ENCODE measurements around the gene PKNOX2. TPM values are rescaled to one million over a fixed set of nuclear protein-coding genes. Genes with fewer than 3 reads are reported as not detected.

PKNOX2 gene
- total RNA-seq, 1 experiment from 2014 or later = 3.7 TPM

DNA sequence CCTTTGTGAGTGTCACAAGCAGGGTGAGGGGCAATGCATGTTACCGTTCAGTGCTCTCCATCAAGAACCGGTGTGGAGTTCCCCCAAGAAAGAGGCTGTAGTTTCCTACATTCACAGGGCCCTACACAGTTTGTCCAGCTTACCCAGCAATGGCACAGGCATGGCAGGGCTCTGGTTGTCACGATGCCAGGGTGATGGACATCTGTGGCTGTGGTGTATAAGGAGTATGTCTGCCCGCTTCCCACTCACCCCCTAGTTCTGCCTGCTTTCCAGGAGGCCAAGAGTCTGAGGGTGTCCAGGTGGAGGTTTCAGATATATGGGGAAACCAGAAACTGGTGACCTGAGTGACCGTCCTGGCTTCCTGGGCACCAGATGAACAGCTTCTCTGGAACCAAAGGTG, 116.1 kb downstream of the PKNOX2 start:
- TF ChIP-seq NR3C1 (CRISPR knock-in tag; conservative IDR thresholded peaks at IDR 0.05; ENCODE audit: low read depth) = no peak
- TF ChIP-seq JAZF1 (CRISPR knock-in tag; IDR thresholded peaks at IDR 0.05) = no peak
- TF ChIP-seq, protein P1, sequence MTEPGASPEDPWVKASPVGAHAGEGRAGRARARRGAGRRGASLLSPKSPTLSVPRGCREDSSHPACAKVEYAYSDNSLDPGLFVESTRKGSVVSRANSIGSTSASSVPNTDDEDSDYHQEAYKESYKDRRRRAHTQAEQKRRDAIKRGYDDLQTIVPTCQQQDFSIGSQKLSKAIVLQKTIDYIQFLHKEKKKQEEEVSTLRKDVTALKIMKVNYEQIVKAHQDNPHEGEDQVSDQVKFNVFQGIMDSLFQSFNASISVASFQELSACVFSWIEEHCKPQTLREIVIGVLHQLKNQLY (CRISPR knock-in tag; IDR thresholded peaks at IDR 0.05) = no peak
- TF ChIP-seq FOXJ3 (CRISPR knock-in tag; IDR thresholded peaks at IDR 0.05; ENCODE audit: borderline replicate concordance) = no peak
- ChIA-PET POLR2A (no interaction called here), CTCF (interaction anchor here (1.0 to 2.4 kb wide), 5 partner anchors 23 to 143 kb away, joined by 3 to 5 read pairs (median 3); no protein-coding TSS in a partner anchor)

DNA sequence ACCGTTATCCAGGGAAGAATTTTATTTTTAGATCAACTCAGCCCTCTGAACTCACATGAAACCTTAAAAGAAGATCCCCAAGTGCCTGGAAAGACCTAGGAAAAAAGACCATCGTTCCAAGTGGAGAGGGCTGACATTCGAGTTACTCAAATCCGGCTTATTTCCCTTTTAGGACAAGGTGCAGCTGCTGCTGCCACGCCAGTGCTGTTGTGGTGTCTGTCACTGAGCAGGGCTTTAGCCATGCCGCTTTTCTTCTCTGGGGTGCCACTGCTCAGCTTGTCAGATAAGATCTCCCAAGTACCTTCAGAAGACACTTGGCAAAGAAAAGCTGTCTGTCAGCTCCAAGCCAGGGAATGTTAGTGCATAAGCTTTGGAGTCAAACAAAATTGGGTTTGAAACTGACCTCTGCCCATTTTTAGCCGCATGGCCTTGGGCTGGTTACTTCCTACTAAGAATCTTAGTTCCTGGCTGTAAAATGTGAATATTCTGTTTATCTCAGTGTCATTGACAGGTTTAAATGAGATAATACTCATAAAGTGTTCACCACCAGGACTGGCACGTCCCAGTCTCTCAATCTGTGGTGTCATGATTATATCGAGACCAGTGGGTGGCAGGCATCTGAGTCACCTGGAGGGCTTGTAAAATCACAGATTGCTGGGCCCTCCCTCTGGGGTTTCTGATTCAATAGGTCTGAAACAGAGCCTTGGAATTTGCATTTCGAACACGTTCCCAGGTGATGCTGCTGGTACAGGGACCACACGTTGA, 117.5 kb downstream of the PKNOX2 start:
- H3K9me3 Mint-ChIP-seq = no peaks in the 10 kb centered on the region
- TF ChIP-seq FOXP1 (CRISPR knock-in tag; IDR thresholded peaks at IDR 0.05; ENCODE audit: borderline replicate concordance) (no peak), TCF7 (CRISPR knock-in tag; IDR thresholded peaks at IDR 0.05; ENCODE audit: low read depth) (no peak), ZNF423 (CRISPR knock-in tag; IDR thresholded peaks at IDR 0.05) (no peak), TEAD4 (CRISPR knock-in tag; IDR thresholded peaks at IDR 0.05) (no peak), NFYB (CRISPR knock-in tag; conservative IDR thresholded peaks at IDR 0.05; ENCODE audit: low read depth) (no peak)
- TF ChIP-seq, protein P2, sequence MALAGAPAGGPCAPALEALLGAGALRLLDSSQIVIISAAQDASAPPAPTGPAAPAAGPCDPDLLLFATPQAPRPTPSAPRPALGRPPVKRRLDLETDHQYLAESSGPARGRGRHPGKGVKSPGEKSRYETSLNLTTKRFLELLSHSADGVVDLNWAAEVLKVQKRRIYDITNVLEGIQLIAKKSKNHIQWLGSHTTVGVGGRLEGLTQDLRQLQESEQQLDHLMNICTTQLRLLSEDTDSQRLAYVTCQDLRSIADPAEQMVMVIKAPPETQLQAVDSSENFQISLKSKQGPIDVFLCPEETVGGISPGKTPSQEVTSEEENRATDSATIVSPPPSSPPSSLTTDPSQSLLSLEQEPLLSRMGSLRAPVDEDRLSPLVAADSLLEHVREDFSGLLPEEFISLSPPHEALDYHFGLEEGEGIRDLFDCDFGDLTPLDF (CRISPR knock-in tag; IDR thresholded peaks at IDR 0.05) = no peak
- TF ChIP-seq, protein P3, sequence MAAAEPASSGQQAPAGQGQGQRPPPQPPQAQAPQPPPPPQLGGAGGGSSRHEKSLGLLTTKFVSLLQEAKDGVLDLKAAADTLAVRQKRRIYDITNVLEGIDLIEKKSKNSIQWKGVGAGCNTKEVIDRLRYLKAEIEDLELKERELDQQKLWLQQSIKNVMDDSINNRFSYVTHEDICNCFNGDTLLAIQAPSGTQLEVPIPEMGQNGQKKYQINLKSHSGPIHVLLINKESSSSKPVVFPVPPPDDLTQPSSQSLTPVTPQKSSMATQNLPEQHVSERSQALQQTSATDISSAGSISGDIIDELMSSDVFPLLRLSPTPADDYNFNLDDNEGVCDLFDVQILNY (CRISPR knock-in tag; IDR thresholded peaks at IDR 0.05) = no peak
- TF ChIP-seq, protein P4, sequence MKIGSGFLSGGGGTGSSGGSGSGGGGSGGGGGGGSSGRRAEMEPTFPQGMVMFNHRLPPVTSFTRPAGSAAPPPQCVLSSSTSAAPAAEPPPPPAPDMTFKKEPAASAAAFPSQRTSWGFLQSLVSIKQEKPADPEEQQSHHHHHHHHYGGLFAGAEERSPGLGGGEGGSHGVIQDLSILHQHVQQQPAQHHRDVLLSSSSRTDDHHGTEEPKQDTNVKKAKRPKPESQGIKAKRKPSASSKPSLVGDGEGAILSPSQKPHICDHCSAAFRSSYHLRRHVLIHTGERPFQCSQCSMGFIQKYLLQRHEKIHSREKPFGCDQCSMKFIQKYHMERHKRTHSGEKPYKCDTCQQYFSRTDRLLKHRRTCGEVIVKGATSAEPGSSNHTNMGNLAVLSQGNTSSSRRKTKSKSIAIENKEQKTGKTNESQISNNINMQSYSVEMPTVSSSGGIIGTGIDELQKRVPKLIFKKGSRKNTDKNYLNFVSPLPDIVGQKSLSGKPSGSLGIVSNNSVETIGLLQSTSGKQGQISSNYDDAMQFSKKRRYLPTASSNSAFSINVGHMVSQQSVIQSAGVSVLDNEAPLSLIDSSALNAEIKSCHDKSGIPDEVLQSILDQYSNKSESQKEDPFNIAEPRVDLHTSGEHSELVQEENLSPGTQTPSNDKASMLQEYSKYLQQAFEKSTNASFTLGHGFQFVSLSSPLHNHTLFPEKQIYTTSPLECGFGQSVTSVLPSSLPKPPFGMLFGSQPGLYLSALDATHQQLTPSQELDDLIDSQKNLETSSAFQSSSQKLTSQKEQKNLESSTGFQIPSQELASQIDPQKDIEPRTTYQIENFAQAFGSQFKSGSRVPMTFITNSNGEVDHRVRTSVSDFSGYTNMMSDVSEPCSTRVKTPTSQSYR (CRISPR knock-in tag; IDR thresholded peaks at IDR 0.05) = no peak
- H3K4me1 Mint-ChIP-seq = peaks cover 9% of the 10 kb centered on the region
- peaks cover 2% of the 10 kb centered on the region; the same call in 1 of the 2 replicates for H3K27me3 Mint-ChIP-seq (ENCODE audit: low read depth)
- H3K36me3 Mint-ChIP-seq = no peaks in the 10 kb centered on the region
- H3K4me3 Mint-ChIP-seq = no peak overlapping the region
- DNase-seq (ENCODE audit: low spot score) = no peak
- H3K27ac Mint-ChIP-seq = no peak overlapping the region
- POLR2A ChIA-PET = interaction anchor here (0.8 kb wide), 1 partner anchor 27 kb away, joined by 5 read pairs; no protein-coding TSS in a partner anchor
- no peak for ATAC-seq
- CTCF ChIA-PET = interaction anchor here (1.3 to 2.4 kb wide), 5 partner anchors 24 to 141 kb away, joined by 3 to 5 read pairs (median 5); no protein-coding TSS in a partner anchor

More for the DNA sequence above, 116.1 kb downstream of the PKNOX2 start:
- Mint-ChIP-seq H3K4me1 (0 out of 2 replicates have a peak, but pooled peaks cover 4% of the 10 kb centered on the region), H3K36me3 (no peaks in the 10 kb centered on the region), H3K9me3 (no peaks in the 10 kb centered on the region), H3K4me3 (no peak overlapping the region), H3K27me3 (ENCODE audit: low read depth) (peaks cover 2% of the 10 kb centered on the region; the same call in 1 of the 2 replicates), H3K27ac (no peak overlapping the region)
- DNase-seq (ENCODE audit: low spot score) = no peak
- no peak for ATAC-seq

DNA sequence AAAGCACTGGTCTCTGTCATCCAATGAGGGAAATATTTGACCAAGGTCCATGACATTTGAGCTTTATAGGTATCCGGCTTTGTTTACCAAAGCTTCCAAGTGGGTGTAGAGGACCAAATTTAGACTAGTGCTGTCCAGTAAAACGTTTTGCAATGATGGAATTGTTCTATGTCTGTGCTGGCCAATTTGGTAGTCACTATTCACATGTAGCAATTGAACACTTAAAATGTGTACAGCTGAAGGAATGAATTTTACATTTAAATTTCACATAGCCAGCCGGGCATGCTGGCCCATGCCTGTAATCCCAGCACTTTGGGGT, 118.0 kb downstream of the PKNOX2 start:
- no peak for ATAC-seq
- Mint-ChIP-seq H3K4me1 (peaks cover 12% of the 10 kb centered on the region), H3K27me3 (ENCODE audit: low read depth) (peaks cover 2% of the 10 kb centered on the region; the same call in 1 of the 2 replicates), H3K9me3 (no peaks in the 10 kb centered on the region), H3K4me3 (no peak overlapping the region), H3K27ac (no peak overlapping the region), H3K36me3 (no peaks in the 10 kb centered on the region)
- DNase-seq (ENCODE audit: low spot score) = no peak
- POLR2A ChIA-PET = interaction anchor here (0.8 kb wide), 1 partner anchor 26 kb away, joined by 5 read pairs; no protein-coding TSS in a partner anchor
- CTCF ChIA-PET = interaction anchor here (1.5 to 1.7 kb wide), 3 partner anchors 25 to 63 kb away, joined by 3 to 5 read pairs (median 4); no protein-coding TSS in a partner anchor
- TF ChIP-seq, protein P5, sequence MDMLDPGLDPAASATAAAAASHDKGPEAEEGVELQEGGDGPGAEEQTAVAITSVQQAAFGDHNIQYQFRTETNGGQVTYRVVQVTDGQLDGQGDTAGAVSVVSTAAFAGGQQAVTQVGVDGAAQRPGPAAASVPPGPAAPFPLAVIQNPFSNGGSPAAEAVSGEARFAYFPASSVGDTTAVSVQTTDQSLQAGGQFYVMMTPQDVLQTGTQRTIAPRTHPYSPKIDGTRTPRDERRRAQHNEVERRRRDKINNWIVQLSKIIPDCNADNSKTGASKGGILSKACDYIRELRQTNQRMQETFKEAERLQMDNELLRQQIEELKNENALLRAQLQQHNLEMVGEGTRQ (CRISPR knock-in tag; IDR thresholded peaks at IDR 0.05) = no peak
- TF ChIP-seq, protein P2 (CRISPR knock-in tag; IDR thresholded peaks at IDR 0.05) = no peak
- no peak for TF ChIP-seq TCF7 (CRISPR knock-in tag; IDR thresholded peaks at IDR 0.05; ENCODE audit: low read depth)
- TF ChIP-seq, protein P6, sequence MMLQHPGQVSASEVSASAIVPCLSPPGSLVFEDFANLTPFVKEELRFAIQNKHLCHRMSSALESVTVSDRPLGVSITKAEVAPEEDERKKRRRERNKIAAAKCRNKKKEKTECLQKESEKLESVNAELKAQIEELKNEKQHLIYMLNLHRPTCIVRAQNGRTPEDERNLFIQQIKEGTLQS (CRISPR knock-in tag; conservative IDR thresholded peaks at IDR 0.05) = no peak
- TF ChIP-seq, protein P7, sequence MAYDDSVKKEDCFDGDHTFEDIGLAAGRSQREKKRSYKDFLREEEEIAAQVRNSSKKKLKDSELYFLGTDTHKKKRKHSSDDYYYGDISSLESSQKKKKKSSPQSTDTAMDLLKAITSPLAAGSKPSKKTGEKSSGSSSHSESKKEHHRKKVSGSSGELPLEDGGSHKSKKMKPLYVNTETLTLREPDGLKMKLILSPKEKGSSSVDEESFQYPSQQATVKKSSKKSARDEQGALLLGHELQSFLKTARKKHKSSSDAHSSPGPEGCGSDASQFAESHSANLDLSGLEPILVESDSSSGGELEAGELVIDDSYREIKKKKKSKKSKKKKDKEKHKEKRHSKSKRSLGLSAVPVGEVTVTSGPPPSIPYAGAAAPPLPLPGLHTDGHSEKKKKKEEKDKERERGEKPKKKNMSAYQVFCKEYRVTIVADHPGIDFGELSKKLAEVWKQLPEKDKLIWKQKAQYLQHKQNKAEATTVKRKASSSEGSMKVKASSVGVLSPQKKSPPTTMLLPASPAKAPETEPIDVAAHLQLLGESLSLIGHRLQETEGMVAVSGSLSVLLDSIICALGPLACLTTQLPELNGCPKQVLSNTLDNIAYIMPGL (CRISPR knock-in tag; IDR thresholded peaks at IDR 0.05) = no peak
- TF ChIP-seq MXD4 (CRISPR knock-in tag; IDR thresholded peaks at IDR 0.05; ENCODE audit: borderline replicate concordance) = no peak
- no peak for TF ChIP-seq ZBTB21 (CRISPR knock-in tag; IDR thresholded peaks at IDR 0.05; ENCODE audit: borderline replicate concordance)
- TF ChIP-seq, protein P8, sequence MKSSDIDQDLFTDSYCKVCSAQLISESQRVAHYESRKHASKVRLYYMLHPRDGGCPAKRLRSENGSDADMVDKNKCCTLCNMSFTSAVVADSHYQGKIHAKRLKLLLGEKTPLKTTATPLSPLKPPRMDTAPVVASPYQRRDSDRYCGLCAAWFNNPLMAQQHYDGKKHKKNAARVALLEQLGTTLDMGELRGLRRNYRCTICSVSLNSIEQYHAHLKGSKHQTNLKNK (CRISPR knock-in tag; IDR thresholded peaks at IDR 0.05) = no peak

Data from WTC11 (cell line).